GM12865 (cell line): ENCODE results near the gene OR52E2.
"Not testable (repeated sequence)": the region's sequence is repeated elsewhere in the genome, so short reads cannot be mapped to it uniquely, and the experiment has no call there.

Experiments
- DNase-seq: peaks from one replicate; pipeline ENCODE4 v3.0.0; 2010; ENCODE audit warnings: low read depth
- H3K4me3 ChIP-seq: 2 replicates; pipeline ENCODE4 v1.5.1; 2011; ENCODE audit warnings: mild to moderate bottlenecking, low read depth, low read length, control low read depth
- TF ChIP-seq, protein P1 (sequence below): IDR thresholded peaks from 2 replicates; pipeline ENCODE4 v1.5.1; 2011; ENCODE audit warnings: low read length, control low read depth, low read depth, inconsistent platforms; ENCODE audit not compliant: insufficient read depth; ENCODE audit errors: missing control alignments

The OR52E2 gene

DNA sequence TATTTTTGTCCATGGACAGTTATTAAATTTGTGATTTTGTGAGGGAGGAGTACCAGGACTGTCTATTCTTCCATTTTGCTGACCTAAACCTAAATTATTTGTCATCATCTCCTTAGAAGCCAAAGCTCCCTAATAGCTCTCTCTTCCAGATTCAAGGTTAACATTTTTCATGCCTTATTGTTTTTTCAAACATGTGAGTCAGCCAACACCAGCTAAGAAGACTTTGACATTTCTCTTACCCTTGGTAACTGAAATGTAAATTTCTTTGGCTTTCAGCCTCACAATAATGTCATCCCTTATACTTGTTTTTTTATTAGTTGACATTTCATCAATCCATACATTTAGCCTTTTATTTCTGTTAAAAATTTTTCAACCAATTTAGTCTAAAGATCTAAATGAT is 29.1 kb upstream of the OR52E2 start:
- H3K4me3 ChIP-seq, result no peak overlapping the region
- TF ChIP-seq, protein P1, sequence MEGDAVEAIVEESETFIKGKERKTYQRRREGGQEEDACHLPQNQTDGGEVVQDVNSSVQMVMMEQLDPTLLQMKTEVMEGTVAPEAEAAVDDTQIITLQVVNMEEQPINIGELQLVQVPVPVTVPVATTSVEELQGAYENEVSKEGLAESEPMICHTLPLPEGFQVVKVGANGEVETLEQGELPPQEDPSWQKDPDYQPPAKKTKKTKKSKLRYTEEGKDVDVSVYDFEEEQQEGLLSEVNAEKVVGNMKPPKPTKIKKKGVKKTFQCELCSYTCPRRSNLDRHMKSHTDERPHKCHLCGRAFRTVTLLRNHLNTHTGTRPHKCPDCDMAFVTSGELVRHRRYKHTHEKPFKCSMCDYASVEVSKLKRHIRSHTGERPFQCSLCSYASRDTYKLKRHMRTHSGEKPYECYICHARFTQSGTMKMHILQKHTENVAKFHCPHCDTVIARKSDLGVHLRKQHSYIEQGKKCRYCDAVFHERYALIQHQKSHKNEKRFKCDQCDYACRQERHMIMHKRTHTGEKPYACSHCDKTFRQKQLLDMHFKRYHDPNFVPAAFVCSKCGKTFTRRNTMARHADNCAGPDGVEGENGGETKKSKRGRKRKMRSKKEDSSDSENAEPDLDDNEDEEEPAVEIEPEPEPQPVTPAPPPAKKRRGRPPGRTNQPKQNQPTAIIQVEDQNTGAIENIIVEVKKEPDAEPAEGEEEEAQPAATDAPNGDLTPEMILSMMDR, result no peak
- DNase-seq, result no peak

GRCh38 chr11:5083602-5084001 is 24.2 kb upstream of the OR52E2 start:
- DNase-seq, result no peak
- TF ChIP-seq, protein P1, result no peak
- H3K4me3 ChIP-seq, result no peak overlapping the region

GRCh38 chr11:5081405-5081804 is 22.0 kb upstream of the OR52E2 start:
- TF ChIP-seq, protein P1, result no peak
- no peak overlapping the region for H3K4me3 ChIP-seq

GRCh38 chr11:5071799-5072198 is 12.4 kb upstream of the OR52E2 start:
- no peak for DNase-seq
- TF ChIP-seq, protein P1, result no peak
- H3K4me3 ChIP-seq, result no peak overlapping the region

More at GRCh38 chr11:5081405-5081804, 22.0 kb upstream of the OR52E2 start:
- no peak for DNase-seq

- no peak for DNase-seq
- H3K4me3 ChIP-seq, result no peak within 1 kb of the TSS
- TF ChIP-seq, protein P1, result no peak
These were observed 9.8 kb upstream of the OR52E2 start, which contains the start of gene OR52E1 for GRCh38 chr11:5069272-5069671. Gene OR52E1 (plus strand): TSS chr11:5069572.

DNA sequence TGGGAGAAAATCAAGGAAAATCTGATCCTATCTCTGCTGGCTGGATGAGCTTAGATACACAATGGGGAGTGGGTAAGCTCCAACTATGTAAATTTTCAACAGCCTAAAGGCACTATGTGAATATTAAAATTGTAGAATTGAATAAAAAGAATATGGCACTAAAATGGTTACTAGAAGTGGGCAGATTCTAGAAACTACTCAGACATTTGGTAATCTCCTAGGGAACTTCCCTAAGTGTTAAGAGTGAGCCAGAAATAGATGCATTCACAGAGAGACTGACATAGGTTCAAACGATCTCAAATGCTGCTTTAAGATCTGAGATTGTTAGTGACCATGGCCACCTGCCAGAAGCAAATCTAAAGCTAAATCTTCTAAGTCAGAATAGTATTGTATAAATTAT is 5.6 kb upstream of the OR52E2 start:
- H3K4me3 ChIP-seq, result no peak overlapping the region
- TF ChIP-seq, protein P1, result no peak
- DNase-seq, result no peak

- not testable (repeated sequence) for H3K4me3 ChIP-seq, DNase-seq
These were observed 748 bp downstream of the OR52E2 start for GRCh38 chr11:5058679-5059078.
